ENCODE results near the gene ANK2. TPM values are rescaled to one million over a fixed set of nuclear protein-coding genes. Genes with fewer than 3 reads are reported as not detected.

Gene ANK2
- total and polyA plus RNA-seq, 4 donors = 0.32 to 2.2 (median 1.0) TPM

DNA sequence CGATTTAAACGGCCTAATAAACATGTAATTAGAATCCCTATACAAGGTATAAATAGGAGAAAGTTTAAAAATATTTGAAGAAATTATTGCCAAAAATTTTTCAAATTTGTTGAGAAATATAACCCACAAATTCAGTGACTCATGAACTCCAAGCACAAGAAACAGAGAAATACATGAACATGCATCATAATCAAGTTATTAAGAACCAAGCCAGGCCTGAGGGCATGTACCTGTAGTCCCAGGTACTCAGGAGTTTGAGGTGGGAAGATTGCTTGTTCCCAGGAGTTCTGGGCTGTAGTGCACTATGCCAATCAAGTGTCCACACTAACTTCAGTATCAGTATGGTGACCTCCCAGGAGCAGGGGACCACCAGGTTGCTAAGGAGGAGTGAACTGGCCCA lies 370.2 kb downstream of the ANK2 start:
- TF ChIP-seq, protein P1, sequence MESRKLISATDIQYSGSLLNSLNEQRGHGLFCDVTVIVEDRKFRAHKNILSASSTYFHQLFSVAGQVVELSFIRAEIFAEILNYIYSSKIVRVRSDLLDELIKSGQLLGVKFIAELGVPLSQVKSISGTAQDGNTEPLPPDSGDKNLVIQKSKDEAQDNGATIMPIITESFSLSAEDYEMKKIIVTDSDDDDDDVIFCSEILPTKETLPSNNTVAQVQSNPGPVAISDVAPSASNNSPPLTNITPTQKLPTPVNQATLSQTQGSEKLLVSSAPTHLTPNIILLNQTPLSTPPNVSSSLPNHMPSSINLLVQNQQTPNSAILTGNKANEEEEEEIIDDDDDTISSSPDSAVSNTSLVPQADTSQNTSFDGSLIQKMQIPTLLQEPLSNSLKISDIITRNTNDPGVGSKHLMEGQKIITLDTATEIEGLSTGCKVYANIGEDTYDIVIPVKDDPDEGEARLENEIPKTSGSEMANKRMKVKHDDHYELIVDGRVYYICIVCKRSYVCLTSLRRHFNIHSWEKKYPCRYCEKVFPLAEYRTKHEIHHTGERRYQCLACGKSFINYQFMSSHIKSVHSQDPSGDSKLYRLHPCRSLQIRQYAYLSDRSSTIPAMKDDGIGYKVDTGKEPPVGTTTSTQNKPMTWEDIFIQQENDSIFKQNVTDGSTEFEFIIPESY (IDR thresholded peaks at IDR 0.05) = no peak
- TF ChIP-seq RXRA (IDR thresholded peaks at IDR 0.05) = no peak
- TF ChIP-seq HNF4A (conservative IDR thresholded peaks at IDR 0.05) = no peak
- TF ChIP-seq, protein P2, sequence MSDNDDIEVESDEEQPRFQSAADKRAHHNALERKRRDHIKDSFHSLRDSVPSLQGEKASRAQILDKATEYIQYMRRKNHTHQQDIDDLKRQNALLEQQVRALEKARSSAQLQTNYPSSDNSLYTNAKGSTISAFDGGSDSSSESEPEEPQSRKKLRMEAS (IDR thresholded peaks at IDR 0.05) = no peak
- TF ChIP-seq GABPA (IDR thresholded peaks at IDR 0.05 in 1 of 2, conservative IDR thresholded peaks at IDR 0.05 in 1 of 2) = no peak
- TF ChIP-seq FOXA1 (IDR thresholded peaks at IDR 0.05) = no peak
- TF ChIP-seq, protein P3, sequence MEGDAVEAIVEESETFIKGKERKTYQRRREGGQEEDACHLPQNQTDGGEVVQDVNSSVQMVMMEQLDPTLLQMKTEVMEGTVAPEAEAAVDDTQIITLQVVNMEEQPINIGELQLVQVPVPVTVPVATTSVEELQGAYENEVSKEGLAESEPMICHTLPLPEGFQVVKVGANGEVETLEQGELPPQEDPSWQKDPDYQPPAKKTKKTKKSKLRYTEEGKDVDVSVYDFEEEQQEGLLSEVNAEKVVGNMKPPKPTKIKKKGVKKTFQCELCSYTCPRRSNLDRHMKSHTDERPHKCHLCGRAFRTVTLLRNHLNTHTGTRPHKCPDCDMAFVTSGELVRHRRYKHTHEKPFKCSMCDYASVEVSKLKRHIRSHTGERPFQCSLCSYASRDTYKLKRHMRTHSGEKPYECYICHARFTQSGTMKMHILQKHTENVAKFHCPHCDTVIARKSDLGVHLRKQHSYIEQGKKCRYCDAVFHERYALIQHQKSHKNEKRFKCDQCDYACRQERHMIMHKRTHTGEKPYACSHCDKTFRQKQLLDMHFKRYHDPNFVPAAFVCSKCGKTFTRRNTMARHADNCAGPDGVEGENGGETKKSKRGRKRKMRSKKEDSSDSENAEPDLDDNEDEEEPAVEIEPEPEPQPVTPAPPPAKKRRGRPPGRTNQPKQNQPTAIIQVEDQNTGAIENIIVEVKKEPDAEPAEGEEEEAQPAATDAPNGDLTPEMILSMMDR (IDR thresholded peaks at IDR 0.05; ENCODE audit: low read depth, low read length, missing input control) = no peak
- TF ChIP-seq SP1 (IDR thresholded peaks at IDR 0.05) = no peak
- TF ChIP-seq, protein P4, sequence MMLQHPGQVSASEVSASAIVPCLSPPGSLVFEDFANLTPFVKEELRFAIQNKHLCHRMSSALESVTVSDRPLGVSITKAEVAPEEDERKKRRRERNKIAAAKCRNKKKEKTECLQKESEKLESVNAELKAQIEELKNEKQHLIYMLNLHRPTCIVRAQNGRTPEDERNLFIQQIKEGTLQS (IDR thresholded peaks at IDR 0.05) = no peak
- no peak for TF ChIP-seq JUND (IDR thresholded peaks at IDR 0.05)
- TF ChIP-seq TAF1 (conservative IDR thresholded peaks at IDR 0.05) = no peak
- no peak for TF ChIP-seq RAD21 (IDR thresholded peaks at IDR 0.05)
- no peak for TF ChIP-seq NR2F2 (IDR thresholded peaks at IDR 0.05)
- TF ChIP-seq, protein P5, sequence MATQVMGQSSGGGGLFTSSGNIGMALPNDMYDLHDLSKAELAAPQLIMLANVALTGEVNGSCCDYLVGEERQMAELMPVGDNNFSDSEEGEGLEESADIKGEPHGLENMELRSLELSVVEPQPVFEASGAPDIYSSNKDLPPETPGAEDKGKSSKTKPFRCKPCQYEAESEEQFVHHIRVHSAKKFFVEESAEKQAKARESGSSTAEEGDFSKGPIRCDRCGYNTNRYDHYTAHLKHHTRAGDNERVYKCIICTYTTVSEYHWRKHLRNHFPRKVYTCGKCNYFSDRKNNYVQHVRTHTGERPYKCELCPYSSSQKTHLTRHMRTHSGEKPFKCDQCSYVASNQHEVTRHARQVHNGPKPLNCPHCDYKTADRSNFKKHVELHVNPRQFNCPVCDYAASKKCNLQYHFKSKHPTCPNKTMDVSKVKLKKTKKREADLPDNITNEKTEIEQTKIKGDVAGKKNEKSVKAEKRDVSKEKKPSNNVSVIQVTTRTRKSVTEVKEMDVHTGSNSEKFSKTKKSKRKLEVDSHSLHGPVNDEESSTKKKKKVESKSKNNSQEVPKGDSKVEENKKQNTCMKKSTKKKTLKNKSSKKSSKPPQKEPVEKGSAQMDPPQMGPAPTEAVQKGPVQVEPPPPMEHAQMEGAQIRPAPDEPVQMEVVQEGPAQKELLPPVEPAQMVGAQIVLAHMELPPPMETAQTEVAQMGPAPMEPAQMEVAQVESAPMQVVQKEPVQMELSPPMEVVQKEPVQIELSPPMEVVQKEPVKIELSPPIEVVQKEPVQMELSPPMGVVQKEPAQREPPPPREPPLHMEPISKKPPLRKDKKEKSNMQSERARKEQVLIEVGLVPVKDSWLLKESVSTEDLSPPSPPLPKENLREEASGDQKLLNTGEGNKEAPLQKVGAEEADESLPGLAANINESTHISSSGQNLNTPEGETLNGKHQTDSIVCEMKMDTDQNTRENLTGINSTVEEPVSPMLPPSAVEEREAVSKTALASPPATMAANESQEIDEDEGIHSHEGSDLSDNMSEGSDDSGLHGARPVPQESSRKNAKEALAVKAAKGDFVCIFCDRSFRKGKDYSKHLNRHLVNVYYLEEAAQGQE (IDR thresholded peaks at IDR 0.05) = no peak
- no peak for TF ChIP-seq HNF4G (IDR thresholded peaks at IDR 0.05)
- no peak for TF ChIP-seq FOXA2 (IDR thresholded peaks at IDR 0.05)
- no peak for TF ChIP-seq YY1 (IDR thresholded peaks at IDR 0.05)
- peaks cover 0 to 3% (median 0%) of the 10 kb centered on the region in 4 donors for H3K9me3 ChIP-seq (ENCODE audit: control insufficient read depth in 4 of 4, low read length in 3 of 4)
- WGBS = 94% methylated on average over 2 of the region's 2 CpGs
- H3K4me1 ChIP-seq (ENCODE audit: control insufficient read depth in 4 of 4, insufficient read depth in 4 of 4, low read length in 3 of 4) = no peaks in the 10 kb centered on the region
- no peak for DNase-seq (ENCODE audit: low spot score)
- no peak overlapping the region for H3K9ac ChIP-seq (ENCODE audit: low read depth in 1 of 2, low read length in 2 of 2)
- H3K27ac ChIP-seq (ENCODE audit: low read depth in 1 of 2, low read length in 2 of 2) = no peak overlapping the region
- H3K36me3 ChIP-seq (ENCODE audit: control insufficient read depth in 4 of 4, insufficient read depth in 3 of 4, low read depth in 1 of 4, low read length in 3 of 4) = no peaks in the 10 kb centered on the region
- no peak overlapping the region for H3K4me3 ChIP-seq (ENCODE audit: low read depth in 1 of 3, low read length in 3 of 3)
- no peaks in the 10 kb centered on the region for H3K27me3 ChIP-seq (ENCODE audit: control insufficient read depth in 4 of 4, insufficient read depth in 4 of 4, low read length in 3 of 4)

DNA sequence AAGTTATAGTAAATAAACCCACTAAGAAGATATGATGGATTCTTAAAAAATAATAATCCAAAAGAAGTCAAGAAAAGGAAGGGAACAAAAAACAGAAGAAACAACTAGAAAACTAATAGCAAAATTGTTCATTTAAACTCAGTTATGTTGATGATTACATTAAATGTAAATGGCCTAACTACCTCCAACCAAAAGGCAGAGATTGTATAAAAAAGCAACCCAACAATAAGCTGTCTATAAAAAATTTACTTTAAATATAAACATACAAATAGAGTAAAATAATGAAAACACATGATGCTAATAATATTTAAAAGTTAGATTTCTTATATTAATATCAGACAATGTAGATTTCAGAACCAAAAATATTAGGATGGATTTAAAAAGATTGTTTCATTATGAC lies 371.5 kb downstream of the ANK2 start:
- H3K4me3 ChIP-seq (ENCODE audit: low read depth in 1 of 3, low read length in 3 of 3) = no peak overlapping the region
- no peaks in the 10 kb centered on the region for H3K27me3 ChIP-seq (ENCODE audit: control insufficient read depth in 4 of 4, insufficient read depth in 4 of 4, low read length in 3 of 4)
- H3K36me3 ChIP-seq (ENCODE audit: control insufficient read depth in 4 of 4, insufficient read depth in 3 of 4, low read depth in 1 of 4, low read length in 3 of 4) = no peaks in the 10 kb centered on the region
- H3K27ac ChIP-seq (ENCODE audit: low read depth in 1 of 2, low read length in 2 of 2) = no peak overlapping the region
- no peak overlapping the region for H3K9ac ChIP-seq (ENCODE audit: low read depth in 1 of 2, low read length in 2 of 2)
- peaks cover 0 to 3% (median 0%) of the 10 kb centered on the region in 4 donors for H3K9me3 ChIP-seq (ENCODE audit: control insufficient read depth in 4 of 4, low read length in 3 of 4)
- no peak for DNase-seq (ENCODE audit: low spot score)
- no peaks in the 10 kb centered on the region for H3K4me1 ChIP-seq (ENCODE audit: control insufficient read depth in 4 of 4, insufficient read depth in 4 of 4, low read length in 3 of 4)
- TF ChIP-seq FOXA2 (IDR thresholded peaks at IDR 0.05) (no peak), TAF1 (conservative IDR thresholded peaks at IDR 0.05) (no peak), YY1 (IDR thresholded peaks at IDR 0.05) (no peak)
- TF ChIP-seq, protein P5 (IDR thresholded peaks at IDR 0.05) = no peak
- TF ChIP-seq, protein P2 (IDR thresholded peaks at IDR 0.05) = no peak

Measured in liver (tissue), 9 donors.